GM21786 (cell line): ENCODE data around the gene GPR142.

Experiments
- ATAC-seq: cut with Tn5 transposase; IDR thresholded peaks from one replicate; pipeline ENCODE4 v1.9.1; 2021; ENCODE audit not compliant: unreplicated experiment

The GPR142 gene

DNA sequence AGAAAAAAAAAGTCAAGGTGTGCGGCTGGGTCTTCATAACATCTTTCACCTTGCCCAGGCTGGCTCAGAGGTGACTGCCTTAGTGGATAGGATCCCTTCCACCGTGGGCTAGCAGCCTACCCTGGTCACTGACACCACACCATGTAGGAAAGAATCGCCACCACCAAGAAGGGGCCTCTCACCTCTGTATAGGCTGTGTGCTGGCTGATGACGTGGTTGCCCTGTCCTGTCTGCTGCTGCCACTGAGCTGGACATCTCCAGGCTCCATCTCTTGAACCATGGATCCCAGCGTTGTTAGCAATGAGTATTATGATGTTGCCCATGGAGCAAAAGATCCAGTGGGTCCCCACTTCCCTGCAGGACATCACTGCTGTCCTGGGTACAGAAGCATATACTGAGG is at the start of gene GPR142:
Gene GPR142, plus strand, starts transcription at position 301 of the 400 bp plus-strand sequence. CDS start 2,035 bp downstream, outside the sequence.
- no peak for ATAC-seq

- no peak for ATAC-seq
Observed at GRCh38 chr17:74318391-74318790, 48.9 kb upstream of the GPR142 start.

DNA sequence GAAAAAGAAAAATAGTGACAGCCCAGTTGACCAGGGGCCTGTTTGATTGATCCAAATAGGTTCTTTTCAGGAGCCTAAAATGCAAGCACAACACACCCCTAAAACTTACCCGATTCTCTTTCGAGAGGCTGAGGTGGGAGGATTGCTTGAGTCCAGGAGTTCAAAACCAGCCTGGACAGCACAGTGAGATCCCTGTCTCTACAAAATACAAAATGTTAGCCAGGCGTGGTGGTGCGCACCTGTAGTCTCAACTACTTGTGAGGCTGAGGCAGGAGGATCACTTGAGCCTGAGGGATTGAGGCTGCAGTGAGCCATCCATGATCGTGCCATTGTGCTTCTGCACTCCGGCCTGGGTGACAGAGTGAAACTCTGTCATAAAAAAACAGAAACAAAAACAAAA is 42.8 kb upstream of the GPR142 start:
- no peak for ATAC-seq

DNA sequence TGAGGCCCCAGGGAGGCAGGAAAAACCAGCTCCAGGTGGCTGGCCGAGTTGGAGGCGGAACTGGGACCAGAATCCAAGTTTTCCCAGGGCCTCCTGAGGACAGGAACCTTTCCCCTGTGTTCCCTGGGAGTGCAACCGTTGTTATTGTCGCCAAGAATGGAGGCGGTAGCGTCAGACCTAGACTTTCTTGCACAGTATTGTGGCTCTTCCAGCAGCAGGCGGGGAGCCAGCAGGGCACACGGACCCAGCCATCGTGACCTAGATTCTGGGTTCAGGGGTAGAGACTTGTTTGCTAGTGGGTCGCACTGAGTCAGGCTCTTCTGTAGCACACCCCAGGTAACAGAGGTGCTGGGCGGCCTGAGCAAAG is 41.9 kb upstream of the GPR142 start:
- ATAC-seq: no peak

DNA sequence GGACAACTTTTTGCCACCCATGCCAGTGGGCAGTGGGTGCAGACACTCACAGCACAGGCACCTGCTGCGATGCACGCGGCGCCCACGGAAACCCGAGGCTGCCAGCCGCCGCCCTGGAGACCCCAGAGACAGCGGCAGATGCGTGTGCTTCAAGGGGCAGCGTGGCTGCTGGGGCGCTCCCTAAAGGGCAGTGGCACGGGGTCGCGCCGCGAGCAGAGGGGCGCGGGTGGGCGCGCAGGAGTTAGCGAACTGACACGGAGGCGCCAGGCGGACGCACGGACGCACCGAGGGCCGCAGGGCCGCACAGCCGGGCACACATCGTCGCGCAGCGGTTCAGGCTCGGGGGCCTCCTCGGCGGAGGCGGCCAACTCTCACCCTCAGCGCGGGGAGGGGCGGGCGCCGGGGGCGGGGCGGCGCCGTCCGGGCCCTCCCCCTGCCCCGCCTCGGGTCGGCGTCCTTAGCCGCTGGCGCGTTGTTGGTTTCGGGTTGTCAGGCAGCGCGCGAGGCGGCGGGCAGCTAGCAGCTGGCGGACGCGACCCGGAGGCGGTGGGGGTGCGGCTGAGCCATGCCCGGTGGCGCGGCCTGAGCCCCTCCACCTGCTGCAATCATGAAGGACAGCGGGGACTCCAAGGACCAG is 41.4 kb upstream of the GPR142 start, which contains the start of gene KIF19:
Gene KIF19, plus strand, starts transcription at position 484 of the 637 bp plus-strand sequence. Its CDS starts 124 bp downstream, at position 608.
- no peak for ATAC-seq

DNA sequence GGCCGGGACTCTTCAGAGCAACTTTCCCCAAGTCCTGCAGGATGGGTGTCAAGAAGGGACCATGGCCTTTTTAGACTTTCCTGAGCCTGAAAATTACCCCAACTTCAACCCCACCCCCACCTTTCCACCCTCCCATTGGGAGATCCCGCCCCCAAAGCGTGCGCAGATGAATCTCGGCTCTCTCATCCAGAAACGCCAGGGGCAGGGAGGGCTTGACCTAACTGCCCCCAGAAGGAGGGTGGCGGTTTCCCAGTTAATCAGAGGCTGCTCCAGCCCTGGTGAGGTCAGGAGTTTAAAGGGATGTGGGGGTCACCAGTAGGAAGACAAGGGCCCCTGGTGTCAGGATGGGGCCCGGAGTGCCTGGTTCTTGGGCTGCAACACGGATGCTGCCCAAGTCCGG is 40.8 kb upstream of the GPR142 start:
- ATAC-seq: no peak

DNA sequence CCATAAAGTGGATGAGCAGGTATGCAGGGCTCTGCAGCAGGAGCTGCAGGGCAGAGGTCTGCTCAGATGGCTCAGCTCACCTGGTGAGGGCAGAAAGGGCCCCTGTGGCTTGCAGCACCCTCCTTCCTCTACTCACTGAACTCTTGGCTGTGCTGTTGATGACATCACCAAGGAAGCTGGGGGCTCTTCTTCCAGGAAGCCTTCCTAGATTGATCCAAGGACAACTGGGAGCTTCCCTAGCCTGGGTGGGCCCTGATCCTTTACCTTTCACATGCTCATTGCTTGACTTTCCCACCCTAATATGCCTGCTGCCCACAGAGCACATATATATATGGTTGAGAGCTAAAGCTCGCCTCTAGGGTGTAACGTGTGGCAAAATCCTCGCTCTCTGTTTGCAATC is 38.8 kb upstream of the GPR142 start:
- ATAC-seq: no peak

- ATAC-seq: no peak
Observed at GRCh38 chr17:74329378-74329777, 37.9 kb upstream of the GPR142 start.

GRCh38 chr17:74330446-74330845 is 36.9 kb upstream of the GPR142 start:
- ATAC-seq: no peak

DNA sequence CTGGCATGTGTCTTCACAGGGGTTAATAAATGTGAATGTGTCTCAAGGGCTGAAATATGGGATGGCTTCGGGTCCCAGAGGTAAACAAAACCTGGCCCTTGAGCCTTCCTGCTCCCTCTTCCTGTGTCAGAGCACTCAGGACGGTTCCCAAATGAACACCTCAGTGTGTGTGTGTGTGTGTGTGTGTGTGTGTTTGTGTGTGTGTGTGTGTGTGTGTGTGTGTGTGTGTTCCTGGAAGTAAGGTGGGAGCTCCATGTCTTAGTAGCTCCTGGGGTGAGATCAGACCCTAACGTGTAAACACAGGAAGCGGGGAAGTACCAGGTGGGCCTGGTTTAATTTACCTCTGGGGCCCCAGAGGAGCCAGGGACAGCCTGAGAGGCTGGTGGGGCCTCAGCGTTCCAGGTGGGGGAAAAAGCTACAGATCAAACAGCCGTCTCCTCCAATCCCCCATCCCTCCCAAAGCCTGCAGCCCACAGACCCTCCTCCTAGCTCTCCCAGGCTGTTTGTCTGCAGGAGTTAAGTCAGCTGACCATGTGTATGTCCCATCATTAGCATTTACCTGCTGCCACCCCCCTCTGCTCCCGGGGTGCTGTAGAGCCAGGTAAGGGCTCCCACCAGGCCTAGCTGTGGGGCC is 35.2 kb upstream of the GPR142 start:
- ATAC-seq: no peak

DNA sequence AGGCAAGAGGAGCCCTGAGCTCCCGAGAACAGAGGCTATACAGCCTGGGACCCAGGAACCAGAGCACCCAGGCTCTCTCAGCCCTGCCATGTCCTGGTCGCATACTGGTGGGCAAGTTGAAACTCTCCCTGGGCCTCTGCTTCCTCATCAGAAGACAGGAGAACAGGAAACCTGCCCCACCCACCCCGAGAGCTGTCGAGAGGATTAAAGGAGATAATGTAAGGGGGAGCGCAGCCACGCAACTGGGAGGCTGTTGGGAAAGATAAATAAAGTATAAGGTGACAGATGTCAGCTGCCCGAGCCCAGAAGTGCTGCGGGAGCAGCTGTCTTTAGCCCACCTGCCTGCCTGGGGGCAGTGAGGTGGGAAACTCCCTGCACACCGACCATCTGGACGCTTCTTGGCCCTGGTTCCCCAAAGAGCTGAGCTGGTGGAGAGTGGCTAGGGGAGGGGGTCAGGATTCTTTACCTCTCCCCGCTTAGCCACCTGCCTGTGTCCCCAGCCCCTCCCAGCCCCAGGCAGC is 34.5 kb upstream of the GPR142 start:
- no peak for ATAC-seq

DNA sequence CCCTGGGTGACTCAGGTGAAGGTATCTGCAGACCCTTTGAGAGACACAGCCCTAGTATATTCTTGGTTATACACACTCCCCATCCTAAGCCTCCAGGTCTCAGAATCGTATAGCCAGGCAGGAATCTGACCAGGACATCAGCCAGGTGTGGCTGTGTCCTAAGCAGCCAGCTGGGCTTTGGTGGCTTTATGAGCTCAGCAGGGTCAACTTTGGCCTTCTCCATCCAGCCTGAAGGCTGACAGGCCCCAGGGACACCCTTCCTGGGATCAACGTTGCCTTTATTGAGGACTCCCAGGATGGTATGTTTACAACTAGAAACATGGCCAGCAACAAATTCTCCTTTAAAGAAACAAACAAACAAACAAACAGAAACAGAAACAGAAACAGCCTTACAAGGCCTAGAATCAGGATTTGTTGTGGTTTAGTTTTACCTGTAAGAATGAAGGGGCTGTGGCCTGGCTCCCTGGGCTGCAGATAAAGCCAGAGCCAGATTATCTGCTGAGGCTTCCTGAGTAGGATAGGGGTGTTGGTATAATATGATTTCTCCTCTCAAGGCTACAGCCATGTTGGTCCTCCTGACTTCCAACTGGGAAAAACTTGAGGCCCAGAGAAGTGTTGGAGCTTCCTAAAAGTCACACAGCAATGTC is 32.8 kb upstream of the GPR142 start:
- no peak for ATAC-seq

DNA sequence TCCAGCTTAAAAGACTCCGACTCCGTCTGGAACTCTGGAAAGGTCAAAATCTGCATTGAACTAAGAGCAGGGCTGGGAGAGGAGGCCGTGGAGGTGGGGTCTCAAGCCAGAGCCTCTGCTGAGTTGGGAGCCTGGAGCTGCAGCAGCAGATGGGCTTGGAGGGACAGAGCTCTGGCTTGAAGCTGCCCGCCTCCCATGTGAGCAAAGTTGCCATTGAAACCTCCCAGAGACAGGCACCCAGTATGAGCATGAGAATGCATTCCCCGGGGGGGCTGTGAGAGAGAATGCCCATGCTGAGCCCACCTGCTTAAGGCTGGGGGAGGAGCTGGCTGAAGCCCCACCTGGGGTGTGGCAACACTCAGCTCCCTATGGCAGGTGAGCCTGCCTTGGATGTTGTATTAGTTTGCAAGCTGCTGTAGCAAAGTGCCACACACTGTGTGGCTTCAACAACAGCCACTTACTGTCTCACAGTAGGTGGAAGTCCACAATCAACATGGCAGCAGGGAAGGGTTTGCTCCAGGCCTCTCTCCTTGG is 31.7 kb upstream of the GPR142 start:
- ATAC-seq: no peak

- no peak for ATAC-seq
Observed at GRCh38 chr17:74336307-74336706, 31.0 kb upstream of the GPR142 start.

GRCh38 chr17:74337834-74338500 is 29.3 kb upstream of the GPR142 start:
- no peak for ATAC-seq

- ATAC-seq: no peak
Observed at GRCh38 chr17:74339537-74340195, 27.6 kb upstream of the GPR142 start.

- ATAC-seq: no peak
Observed at GRCh38 chr17:74340470-74341023, 26.8 kb upstream of the GPR142 start.

- ATAC-seq: no peak
Observed at GRCh38 chr17:74342224-74342623, 25.1 kb upstream of the GPR142 start.

DNA sequence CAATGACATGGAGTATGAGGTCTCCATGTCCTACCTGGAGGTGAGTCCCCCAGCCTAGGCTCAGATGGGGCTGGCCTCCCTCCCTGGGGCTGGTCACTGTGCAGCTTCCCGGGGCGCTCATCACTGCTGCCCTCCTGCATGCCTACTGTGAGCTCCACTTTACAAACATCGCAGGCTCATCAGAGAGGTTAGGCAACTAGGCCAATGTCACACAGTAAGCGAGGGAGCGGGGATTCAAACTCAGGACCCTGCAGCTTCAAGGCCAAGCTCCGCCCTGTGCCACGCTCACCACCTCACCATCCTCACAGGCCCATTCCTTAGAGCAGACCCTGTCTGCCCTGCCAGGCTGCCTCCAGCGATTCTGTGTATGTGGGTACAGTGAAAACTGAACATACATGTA is 24.2 kb upstream of the GPR142 start:
- ATAC-seq: no peak

GRCh38 chr17:74343526-74344284 is 23.6 kb upstream of the GPR142 start:
- no peak for ATAC-seq
